Neural progenitor cell (in vitro differentiated cells): Measurements from ENCODE around the gene EXOSC9. TPM values are rescaled to one million over a fixed set of nuclear protein-coding genes. Genes with fewer than 3 reads are reported as not detected.

Source experiments
- DNase-seq: peaks from one replicate; pipeline ENCODE4 v3.0.0-alpha.2; 2016; ENCODE audit warnings: low spot score
- H2AFZ ChIP-seq: fragments of 200-600 bp; sonication (generic); replicated peaks from 2 replicates; pipeline ENCODE4 v1.6.1; 2016; ENCODE audit warnings: antibody characterized with exemption
- H3F3A ChIP-seq: fragments of 200-600 bp; sonication (generic); 2 replicates; pipeline ENCODE4 v1.6.1; 2016; ENCODE audit warnings: antibody characterized with exemption, low read depth
- H3K27ac ChIP-seq: fragments of 200-600 bp; sonication (generic); 2 replicates; pipeline ENCODE4 v1.5.1; 2016; ENCODE audit warnings: mild to moderate bottlenecking
- H3K27me3 ChIP-seq: fragments of 200-600 bp; sonication (generic); 2 replicates; pipeline ENCODE4 v1.6.1; 2016; ENCODE audit warnings: mild to moderate bottlenecking, moderate library complexity
- H3K36me3 ChIP-seq: fragments of 200-600 bp; sonication (generic); 2 replicates; pipeline ENCODE4 v1.5.1; 2016
- H3K4me1 ChIP-seq: fragments of 200-600 bp; sonication (generic); 2 replicates; pipeline ENCODE4 v1.6.1; 2016; ENCODE audit warnings: mixed run types
- H3K4me2 ChIP-seq: fragments of 200-600 bp; sonication (generic); 2 replicates; pipeline ENCODE4 v1.6.1; 2016
- H3K4me3 ChIP-seq: fragments of 200-600 bp; sonication (generic); 2 replicates; pipeline ENCODE4 v1.5.1; 2016
- H3K79me2 ChIP-seq: fragments of 200-600 bp; sonication (generic); 2 replicates; pipeline ENCODE4 v1.6.1; 2016; ENCODE audit warnings: low read depth
- H3K9ac ChIP-seq: fragments of 200-600 bp; sonication (generic); 2 replicates; pipeline ENCODE4 v1.6.1; 2016
- H3K9me3 ChIP-seq: fragments of 200-600 bp; sonication (generic); 2 replicates; pipeline ENCODE4 v1.5.1; 2016; ENCODE audit warnings: low read depth
- H4K20me1 ChIP-seq: fragments of 200-600 bp; sonication (generic); 2 replicates; pipeline ENCODE4 v1.6.1; 2016; ENCODE audit warnings: low read depth
- H3K27ac Mint-ChIP-seq: 3 replicates; pipeline ENCODE4 v1.8.0; 2021; ENCODE audit warnings: mixed read lengths
- H3K27me3 Mint-ChIP-seq: 2 replicates; pipeline ENCODE4 v1.8.0; 2022; ENCODE audit warnings: low read depth, mild to moderate bottlenecking, inconsistent platforms, moderate library complexity, mixed read lengths; ENCODE audit not compliant: insufficient read depth
- H3K36me3 Mint-ChIP-seq: 3 replicates; pipeline ENCODE4 v1.8.0; 2021; ENCODE audit warnings: mixed read lengths
- H3K4me1 Mint-ChIP-seq: 3 replicates; pipeline ENCODE4 v1.8.0; 2021; ENCODE audit warnings: mixed read lengths
- H3K4me3 Mint-ChIP-seq: 3 replicates; pipeline ENCODE4 v1.8.0; 2021; ENCODE audit warnings: mild to moderate bottlenecking, moderate library complexity, mixed read lengths
- H3K9me3 Mint-ChIP-seq: 3 replicates; pipeline ENCODE4 v1.8.0; 2020; ENCODE audit warnings: mixed read lengths
- EZH2 ChIP-seq: fragments of 200-600 bp; sonication (generic); IDR thresholded peaks from 2 replicates; pipeline ENCODE4 v1.6.1; 2017; ENCODE audit warnings: antibody characterized with exemption, mild to moderate bottlenecking, moderate library complexity
- EZH2phosphoT487 ChIP-seq: fragments of 200-600 bp; sonication (generic); IDR thresholded peaks from 2 replicates; pipeline ENCODE4 v1.6.1; 2017; ENCODE audit warnings: antibody characterized with exemption
- total RNA-seq: library from RNA; depleted of rRNA; stranded (reverse); fragments of >200 nt; gene quantifications from 2 replicates; pipeline ENCODE4 v1.2.3, GENCODE V29; 2015; ENCODE audit warnings: low replicate concordance
- TF ChIP-seq, protein P1 (sequence below): fragments of 200-600 bp; sonication (generic); IDR thresholded peaks from 2 replicates; pipeline ENCODE4 v1.5.1; 2017; ENCODE audit warnings: antibody characterized with exemption, mild to moderate bottlenecking

Gene EXOSC9
- total RNA-seq, 1 donor from 2014 or later: 115 TPM

DNA sequence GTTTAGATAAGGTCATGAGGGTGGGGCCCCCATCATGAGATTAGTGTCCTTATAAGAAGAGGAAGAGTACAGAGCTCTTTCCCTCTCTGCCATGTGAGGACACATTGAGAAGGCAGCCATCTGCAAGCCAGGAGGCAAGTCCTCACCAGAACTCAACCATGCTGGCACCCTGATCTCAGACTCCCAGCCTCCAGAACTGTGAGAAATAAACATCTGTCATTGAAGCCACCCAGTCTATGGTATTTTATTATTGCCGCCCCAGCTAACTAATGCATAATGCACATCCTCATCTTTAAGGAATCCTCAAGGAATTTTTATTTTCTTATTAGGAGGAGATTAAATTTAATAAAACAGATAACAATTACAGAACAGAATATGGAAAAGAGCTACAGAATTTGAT lies 16.7 kb upstream of the EXOSC9 start:
- H4K20me1 ChIP-seq: no peaks in the 10 kb centered on the region
- H3K9ac ChIP-seq: no peak overlapping the region
- H3K4me3 ChIP-seq: no peak overlapping the region
- no peaks in the 10 kb centered on the region for H3K9me3 Mint-ChIP-seq
- no peaks in the 10 kb centered on the region for H3K27me3 Mint-ChIP-seq
- no peaks in the 10 kb centered on the region for H3K9me3 ChIP-seq
- no peak overlapping the region for H3K4me2 ChIP-seq
- no peaks in the 10 kb centered on the region for H3K4me1 Mint-ChIP-seq
- H3K27ac Mint-ChIP-seq: no peak overlapping the region
- H3K79me2 ChIP-seq: no peaks in the 10 kb centered on the region
- no peak overlapping the region for H3K4me3 Mint-ChIP-seq
- H3K4me1 ChIP-seq: no peaks in the 10 kb centered on the region
- H2AFZ ChIP-seq: no peak overlapping the region
- H3K36me3 Mint-ChIP-seq: no peaks in the 10 kb centered on the region
- no peak overlapping the region for H3K27ac ChIP-seq
- no peaks in the 10 kb centered on the region for H3F3A ChIP-seq
- H3K36me3 ChIP-seq: no peaks in the 10 kb centered on the region
- TF ChIP-seq EZH2 (no peak), EZH2phosphoT487 (no peak)
- TF ChIP-seq, protein P1, sequence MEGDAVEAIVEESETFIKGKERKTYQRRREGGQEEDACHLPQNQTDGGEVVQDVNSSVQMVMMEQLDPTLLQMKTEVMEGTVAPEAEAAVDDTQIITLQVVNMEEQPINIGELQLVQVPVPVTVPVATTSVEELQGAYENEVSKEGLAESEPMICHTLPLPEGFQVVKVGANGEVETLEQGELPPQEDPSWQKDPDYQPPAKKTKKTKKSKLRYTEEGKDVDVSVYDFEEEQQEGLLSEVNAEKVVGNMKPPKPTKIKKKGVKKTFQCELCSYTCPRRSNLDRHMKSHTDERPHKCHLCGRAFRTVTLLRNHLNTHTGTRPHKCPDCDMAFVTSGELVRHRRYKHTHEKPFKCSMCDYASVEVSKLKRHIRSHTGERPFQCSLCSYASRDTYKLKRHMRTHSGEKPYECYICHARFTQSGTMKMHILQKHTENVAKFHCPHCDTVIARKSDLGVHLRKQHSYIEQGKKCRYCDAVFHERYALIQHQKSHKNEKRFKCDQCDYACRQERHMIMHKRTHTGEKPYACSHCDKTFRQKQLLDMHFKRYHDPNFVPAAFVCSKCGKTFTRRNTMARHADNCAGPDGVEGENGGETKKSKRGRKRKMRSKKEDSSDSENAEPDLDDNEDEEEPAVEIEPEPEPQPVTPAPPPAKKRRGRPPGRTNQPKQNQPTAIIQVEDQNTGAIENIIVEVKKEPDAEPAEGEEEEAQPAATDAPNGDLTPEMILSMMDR: no peak
- DNase-seq: no peak
- no peaks in the 10 kb centered on the region for H3K27me3 ChIP-seq

DNA sequence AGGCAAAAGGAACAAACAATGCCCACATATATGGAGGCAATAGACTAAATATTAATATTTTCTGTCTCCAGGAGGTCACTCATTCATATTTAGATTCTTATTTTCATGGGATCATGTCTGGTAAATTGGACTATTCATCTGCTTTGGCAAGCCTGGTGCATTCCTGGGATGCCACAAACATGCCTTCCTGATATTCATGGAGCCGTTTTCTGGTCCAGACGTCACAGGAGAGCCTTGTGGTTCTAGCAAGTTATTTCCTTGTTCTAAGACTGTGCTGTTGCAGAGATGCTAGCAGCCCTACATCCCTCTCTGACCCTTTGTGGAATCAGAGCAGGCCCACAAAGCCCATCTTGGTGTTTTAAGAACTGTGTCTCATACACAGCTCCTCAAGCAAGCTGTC lies 16.1 kb upstream of the EXOSC9 start:
- Histone ChIP-seq H3K4me1 (no peaks in the 10 kb centered on the region), H3K4me2 (no peak overlapping the region), H3F3A (no peaks in the 10 kb centered on the region), H4K20me1 (no peaks in the 10 kb centered on the region), H3K27me3 (no peaks in the 10 kb centered on the region), H2AFZ (no peak overlapping the region), H3K9ac (no peak overlapping the region), H3K27ac (no peak overlapping the region), H3K36me3 (no peaks in the 10 kb centered on the region), H3K9me3 (no peaks in the 10 kb centered on the region), H3K79me2 (no peaks in the 10 kb centered on the region), H3K4me3 (no peak overlapping the region)
- no peak overlapping the region for H3K4me3 Mint-ChIP-seq
- TF ChIP-seq EZH2phosphoT487: no peak
- TF ChIP-seq EZH2: no peak
- TF ChIP-seq, protein P1: no peak
- H3K36me3 Mint-ChIP-seq: no peaks in the 10 kb centered on the region
- DNase-seq: no peak
- H3K4me1 Mint-ChIP-seq: no peaks in the 10 kb centered on the region
- H3K9me3 Mint-ChIP-seq: no peaks in the 10 kb centered on the region
- no peaks in the 10 kb centered on the region for H3K27me3 Mint-ChIP-seq
- no peak overlapping the region for H3K27ac Mint-ChIP-seq

DNA sequence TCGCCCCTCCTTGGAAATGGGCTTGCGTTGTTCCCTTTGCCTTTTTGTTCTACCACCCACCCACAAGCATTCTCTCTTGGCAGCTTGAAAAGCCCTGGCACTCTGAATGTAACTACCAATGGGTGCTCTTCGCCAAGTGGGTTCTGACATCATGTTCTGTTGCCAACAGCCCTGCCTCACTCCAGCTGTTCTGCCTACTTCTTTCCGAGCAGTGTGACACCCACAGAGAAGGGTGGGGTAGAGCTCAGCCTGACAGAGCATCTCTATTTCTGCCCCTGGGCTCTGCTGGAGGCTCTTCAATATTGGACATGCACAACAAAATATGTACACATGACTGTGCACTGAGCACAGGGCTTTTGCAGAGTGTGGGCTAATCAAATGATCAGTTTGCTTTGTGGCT lies 15.6 kb upstream of the EXOSC9 start:
- H3K27ac Mint-ChIP-seq: no peak overlapping the region
- H3K9me3 Mint-ChIP-seq: no peaks in the 10 kb centered on the region
- peaks cover 1% of the 10 kb centered on the region for H3K27me3 Mint-ChIP-seq
- no peak overlapping the region for H3K4me3 ChIP-seq
- no peaks in the 10 kb centered on the region for H4K20me1 ChIP-seq
- H3K79me2 ChIP-seq: no peaks in the 10 kb centered on the region
- DNase-seq: no peak
- no peaks in the 10 kb centered on the region for H3K4me1 Mint-ChIP-seq
- no peak overlapping the region for H3K9ac ChIP-seq
- H3K9me3 ChIP-seq: no peaks in the 10 kb centered on the region
- no peaks in the 10 kb centered on the region for H3K36me3 Mint-ChIP-seq
- no peak overlapping the region for H3K27ac ChIP-seq
- H2AFZ ChIP-seq: no peak overlapping the region
- no peak overlapping the region for H3K4me2 ChIP-seq
- H3K27me3 ChIP-seq: no peaks in the 10 kb centered on the region
- TF ChIP-seq, protein P1: no peak
- no peak overlapping the region for H3K4me3 Mint-ChIP-seq
- no peaks in the 10 kb centered on the region for H3K36me3 ChIP-seq
- H3K4me1 ChIP-seq: no peaks in the 10 kb centered on the region
- no peaks in the 10 kb centered on the region for H3F3A ChIP-seq

DNA sequence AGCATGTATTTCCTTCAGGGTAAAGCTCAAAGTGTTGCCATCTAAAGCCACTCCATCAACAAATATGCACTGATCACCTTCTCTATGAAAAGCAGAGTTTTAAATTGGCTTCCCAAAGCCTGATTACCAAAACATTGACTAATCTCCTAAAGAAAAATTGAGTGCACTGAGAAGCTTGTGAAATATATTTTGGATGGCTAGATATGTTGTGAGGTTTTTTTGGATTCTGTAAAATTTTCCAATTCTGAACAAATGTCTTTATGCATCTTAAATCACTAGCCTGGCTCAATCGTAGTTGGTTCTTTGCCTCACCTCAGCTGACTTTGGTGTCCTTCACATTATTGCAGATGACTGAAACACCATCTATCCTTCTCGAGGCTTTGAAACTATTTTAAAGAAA lies 14.9 kb upstream of the EXOSC9 start:
- Histone ChIP-seq H3K4me1 (no peaks in the 10 kb centered on the region), H3K27ac (no peak overlapping the region), H3K4me3 (no peak overlapping the region), H3K4me2 (no peak overlapping the region), H3F3A (no peaks in the 10 kb centered on the region), H3K9ac (no peak overlapping the region), H3K9me3 (no peaks in the 10 kb centered on the region), H3K36me3 (no peaks in the 10 kb centered on the region), H2AFZ (no peak overlapping the region), H3K27me3 (no peaks in the 10 kb centered on the region), H3K79me2 (no peaks in the 10 kb centered on the region), H4K20me1 (no peaks in the 10 kb centered on the region)
- DNase-seq: no peak
- Mint-ChIP-seq H3K4me1 (no peaks in the 10 kb centered on the region), H3K27ac (no peak overlapping the region), H3K27me3 (peaks cover 2% of the 10 kb centered on the region), H3K4me3 (no peak overlapping the region), H3K9me3 (no peaks in the 10 kb centered on the region), H3K36me3 (no peaks in the 10 kb centered on the region)
- TF ChIP-seq EZH2phosphoT487 (no peak), EZH2 (no peak)
- TF ChIP-seq, protein P1: no peak
